ENCODE data around the gene ANAPC10. TPM values are rescaled to one million over a fixed set of nuclear protein-coding genes. Genes with fewer than 3 reads are reported as not detected.

ANAPC10 gene
- total RNA-seq, 1 experiment from 2014 or later, result 44.1 TPM

- DNase-seq, result no peak
- Histone ChIP-seq H3K4me3 (no peak overlapping the region), H3K36me3 (no peaks in the 10 kb centered on the region; the same call in none of the 2 replicates), H3K27me3 (no peaks in the 10 kb centered on the region), H3K9me3 (no peaks in the 10 kb centered on the region)
Observed at GRCh38 chr4:145083891-145084605, 13.9 kb downstream of the ANAPC10 start.

GRCh38 chr4:145081756-145082155, 16.2 kb downstream of the ANAPC10 start:
- Histone ChIP-seq H3K9me3 (no peaks in the 10 kb centered on the region), H3K36me3 (no peaks in the 10 kb centered on the region; the same call in none of the 2 replicates)

GRCh38 chr4:145076469-145076855, 21.5 kb downstream of the ANAPC10 start:
- Histone ChIP-seq H3K27me3 (no peaks in the 10 kb centered on the region), H3K4me3 (no peak overlapping the region), H3K36me3 (no peaks in the 10 kb centered on the region; the same call in none of the 2 replicates), H3K9me3 (no peaks in the 10 kb centered on the region)
- DNase-seq, result no peak

More at GRCh38 chr4:145081756-145082155, 16.2 kb downstream of the ANAPC10 start:
- no peak overlapping the region for H3K4me3 ChIP-seq
- DNase-seq, result no peak
- H3K27me3 ChIP-seq, result no peaks in the 10 kb centered on the region

- Histone ChIP-seq H3K27me3 (no peaks in the 10 kb centered on the region), H3K9me3 (no peaks in the 10 kb centered on the region), H3K4me3 (no peak overlapping the region), H3K36me3 (no peaks in the 10 kb centered on the region; the same call in none of the 2 replicates)
- DNase-seq, result no peak
Observed at GRCh38 chr4:145075742-145076468, 22.1 kb downstream of the ANAPC10 start.

- Histone ChIP-seq H3K36me3 (no peaks in the 10 kb centered on the region), H3K27me3 (no peaks in the 10 kb centered on the region), H3K9me3 (no peaks in the 10 kb centered on the region), H3K4me3 (no peak overlapping the region)
- DNase-seq, result no peak
Observed at GRCh38 chr4:145071560-145071959, 26.4 kb downstream of the ANAPC10 start.

GRCh38 chr4:145069361-145069760, 28.6 kb downstream of the ANAPC10 start:
- Histone ChIP-seq H3K9me3 (no peaks in the 10 kb centered on the region), H3K4me3 (no peak overlapping the region), H3K36me3 (no peaks in the 10 kb centered on the region), H3K27me3 (no peaks in the 10 kb centered on the region)
- DNase-seq, result no peak

GRCh38 chr4:145066063-145066501, 31.9 kb downstream of the ANAPC10 start:
- DNase-seq, result no peak
- H3K9me3 ChIP-seq, result no peaks in the 10 kb centered on the region
- H3K27me3 ChIP-seq, result no peaks in the 10 kb centered on the region
- no peaks in the 10 kb centered on the region; the same call in 1 of the 2 replicates for H3K36me3 ChIP-seq
- no peak overlapping the region for H3K4me3 ChIP-seq

GRCh38 chr4:145061318-145061920, 36.6 kb downstream of the ANAPC10 start:
- DNase-seq, result no peak

GRCh38 chr4:145058256-145058655, 39.7 kb downstream of the ANAPC10 start:
- peaks cover 2% of the 10 kb centered on the region; the same call in 1 of the 2 replicates for H3K36me3 ChIP-seq
- no peak for DNase-seq
- no peaks in the 10 kb centered on the region for H3K9me3 ChIP-seq
- no peaks in the 10 kb centered on the region for H3K27me3 ChIP-seq
- no peak overlapping the region for H3K4me3 ChIP-seq

More at GRCh38 chr4:145061318-145061920, 36.6 kb downstream of the ANAPC10 start:
- Histone ChIP-seq H3K9me3 (no peaks in the 10 kb centered on the region), H3K27me3 (no peaks in the 10 kb centered on the region), H3K36me3 (peaks cover 2% of the 10 kb centered on the region; the same call in 1 of the 2 replicates), H3K4me3 (no peak overlapping the region)

GRCh38 chr4:145056325-145057130, 41.5 kb downstream of the ANAPC10 start:
- Histone ChIP-seq H3K36me3 (peaks cover 2% of the 10 kb centered on the region; the same call in 1 of the 2 replicates), H3K27me3 (no peaks in the 10 kb centered on the region), H3K4me3 (no peak overlapping the region), H3K9me3 (no peaks in the 10 kb centered on the region)
- DNase-seq, result no peak

- H3K4me3 ChIP-seq, result no peak overlapping the region
- no peaks in the 10 kb centered on the region for H3K27me3 ChIP-seq
- H3K36me3 ChIP-seq, result peaks cover 2% of the 10 kb centered on the region; the same call in 1 of the 2 replicates
- no peaks in the 10 kb centered on the region for H3K9me3 ChIP-seq
- no peak for DNase-seq
Observed at GRCh38 chr4:145055533-145056257, 42.3 kb downstream of the ANAPC10 start.

- H3K4me3 ChIP-seq, result no peak overlapping the region
- H3K27me3 ChIP-seq, result no peaks in the 10 kb centered on the region
- no peaks in the 10 kb centered on the region for H3K9me3 ChIP-seq
- no peaks in the 10 kb centered on the region for H3K36me3 ChIP-seq
- no peak for DNase-seq
Observed at GRCh38 chr4:145049241-145049640, 48.8 kb downstream of the ANAPC10 start.

- Histone ChIP-seq H3K27me3 (no peaks in the 10 kb centered on the region), H3K9me3 (no peaks in the 10 kb centered on the region), H3K4me3 (no peak overlapping the region), H3K36me3 (no peaks in the 10 kb centered on the region)
- DNase-seq, result no peak
Observed at GRCh38 chr4:145048817-145049216, 49.2 kb downstream of the ANAPC10 start.

GRCh38 chr4:145047151-145047550, 50.8 kb downstream of the ANAPC10 start:
- no peak for DNase-seq
- H3K27me3 ChIP-seq, result no peaks in the 10 kb centered on the region
- no peaks in the 10 kb centered on the region for H3K36me3 ChIP-seq
- H3K9me3 ChIP-seq, result no peaks in the 10 kb centered on the region
- H3K4me3 ChIP-seq, result no peak overlapping the region

GRCh38 chr4:145045180-145045579, 52.8 kb downstream of the ANAPC10 start:
- H3K9me3 ChIP-seq, result no peaks in the 10 kb centered on the region
- no peaks in the 10 kb centered on the region for H3K27me3 ChIP-seq
- H3K4me3 ChIP-seq, result no peak overlapping the region
- DNase-seq, result no peak
- no peaks in the 10 kb centered on the region for H3K36me3 ChIP-seq

GRCh38 chr4:145044341-145044740, 53.7 kb downstream of the ANAPC10 start:
- Histone ChIP-seq H3K4me3 (no peak overlapping the region), H3K27me3 (no peaks in the 10 kb centered on the region), H3K9me3 (no peaks in the 10 kb centered on the region), H3K36me3 (no peaks in the 10 kb centered on the region)
- DNase-seq, result no peak
